Adrenal gland (tissue), 12 donors: ENCODE measurements around the gene ALPP. TPM values are rescaled to one million over a fixed set of nuclear protein-coding genes. Genes with fewer than 3 reads are reported as not detected.
A peak's percentile ranks its signal among the peaks of the same experiment; 100 is the strongest.
"Not testable (repeated sequence)": the region's sequence is repeated elsewhere in the genome, so short reads cannot be mapped to it uniquely, and the experiment has no call there.

Source experiments
- DNase-seq, 7 donors: peaks; one replicate each; pipeline ENCODE4 v3.0.0-alpha.2; 2019 to 2020
- H3K27ac ChIP-seq, 5 donors: fragments of 200-600 bp; sonication (generic) in 4 of 5; 1 replicate in 3 of 5; 2 replicates in 2 of 5; pipeline versions ENCODE4 v1.5.1 to v1.8.0; 2016 to 2020; ENCODE audit warnings: mild to moderate bottlenecking in 1 of 5
- H3K27me3 ChIP-seq: fragments of 200-600 bp; 2 replicates; pipeline ENCODE4 v1.8.0; 2021
- H3K36me3 ChIP-seq, 2 donors: fragments of 200-600 bp; replicated peaks in 1 of 2; 1 replicate in 1 of 2; 2 replicates in 1 of 2; pipeline versions ENCODE4 v1.5.1 to v1.8.0; 2018 to 2022
- H3K4me1 ChIP-seq, 2 donors: fragments of 200-600 bp; replicated peaks in 1 of 2; 1 replicate in 1 of 2; 2 replicates in 1 of 2; pipeline versions ENCODE4 v1.5.1 to v1.8.0; 2018 to 2021
- H3K4me3 ChIP-seq, 4 donors: fragments of 200-600 bp; sonication (generic) in 3 of 4; one replicate each; pipeline ENCODE4 v1.5.1; 2016 to 2018
- H3K9me3 ChIP-seq, 3 donors: fragments of 200-600 bp; sonication (generic) in 1 of 3; replicated peaks in 1 of 3; 1 replicate in 2 of 3; 2 replicates in 1 of 3; pipeline versions ENCODE4 v1.5.1 to v1.8.0; 2016 to 2021
- POLR2A ChIP-seq, 2 donors: fragments of 450-650 bp; IDR thresholded peaks; one replicate each; pipeline ENCODE4 v1.6.1; 2017; ENCODE audit warnings: antibody characterized with exemption in 2 of 2, mild to moderate bottlenecking in 2 of 2, moderate library complexity in 1 of 2
- WGBS, 4 donors: extraction: QIAGEN DNeasy Blood & Tissue Kit in 2 of 4; methylation state at CpG; one replicate each; pipeline versions ENCODE4 v1.1.5 to v1.1.7; 2013 to 2017; 5-methylcytosine and 5-hydroxymethylcytosine counted together
- intact Hi-C, 2 donors: fragments of 100-400 bp; cut with DNase I; formaldehyde crosslinking; loops; one replicate each; pipeline versions ENCODE4 v1.14.1 to v1.15.0; 2022 to 2023
- polyA plus RNA-seq, 3 donors: library from polyadenylated mRNA; stranded (reverse); fragments of 200-250 nt in 2 of 3; fragments of 350-450 nt in 1 of 3; fragmentation: Illumina TruSeq in 1 of 3; extraction: RNeasy Lipid Tissue Mini Kit (QIAGEN cat#74804) in 1 of 3; gene quantifications; one replicate each; pipeline ENCODE4 v1.2.3, GENCODE V29; 2013 to 2014
- total RNA-seq, 9 donors: library from RNA; depleted of rRNA in 4 of 9; stranded (reverse); fragments of >200 nt in 4 of 9; fragments of 120-200 nt in 1 of 9; fragmentation: NEBNext Ultra II Directional in 1 of 9; extraction: Animal tissue kit (Norgen Biotek cat#: 25700) in 1 of 9; gene quantifications; one replicate each; pipeline versions ENCODE4 v1.1.0 to v1.2.4, GENCODE V29; 2013 to 2023
- TF ChIP-seq, protein P1 (sequence below), 6 experiments: fragments of 450-650 bp in 4 of 6; fragments of 200-600 bp in 2 of 6; sonication (generic) in 1 of 6; IDR thresholded peaks; 1 replicate in 5 of 6; 2 replicates in 1 of 6; pipeline versions ENCODE4 v1.5.1 to v1.8.0; 2016 to 2021; ENCODE audit warnings: antibody characterized with exemption in 6 of 6, mild to moderate bottlenecking in 2 of 6, moderate library complexity in 1 of 6
- donor health status: healthy with polysubstance abuse.
- donor health status: Bipolar disorder and iron deficiency.
- donor health status: DM: yes; HTN: yes; CAD: no.
- donor health status: DM: no; HTN: no; CAD: no.
- donor health status: DM: no; HTN: no; CAD: no.
- donor health status: DM: yes; HTN: yes; CAD: no.

ALPP gene
- total and polyA plus RNA-seq, 12 donors = not detected

DNA sequence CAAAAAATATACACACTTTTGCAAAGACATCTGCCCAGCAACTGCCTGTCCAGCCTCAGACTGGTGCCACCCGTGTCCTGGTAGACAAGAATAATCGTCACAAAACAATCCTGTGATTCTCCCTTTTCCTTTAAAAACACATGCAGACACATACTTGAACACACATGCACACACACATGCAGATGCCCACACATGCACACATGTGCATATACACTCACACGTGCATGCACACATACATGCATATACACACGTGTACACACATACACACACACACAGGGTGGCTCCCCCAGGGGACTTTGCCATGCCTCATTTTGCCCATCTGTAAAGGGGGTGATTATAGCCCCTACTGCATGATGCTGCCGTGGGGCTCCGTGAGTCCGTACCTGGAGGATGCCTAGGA lies 24.9 kb upstream of the ALPP start:
- peak in 1 of 7 donors; percentile 9 for DNase-seq
- H3K4me1 ChIP-seq = peaks cover 0 to 9% of the 10 kb centered on the region in 2 donors
- H3K36me3 ChIP-seq = no peaks in the 10 kb centered on the region
- no peaks in the 10 kb centered on the region for H3K9me3 ChIP-seq
- 82 to 87% (median 84%) methylated on average over 6 to 7 of the region's 7 CpGs for WGBS, 4 donors
- H3K4me3 ChIP-seq = no peak overlapping the region
- no peak overlapping the region for H3K27ac ChIP-seq
- peaks cover 58% of the 10 kb centered on the region for H3K27me3 ChIP-seq
- intact Hi-C loops = no loop called here
- TF ChIP-seq, protein P1, sequence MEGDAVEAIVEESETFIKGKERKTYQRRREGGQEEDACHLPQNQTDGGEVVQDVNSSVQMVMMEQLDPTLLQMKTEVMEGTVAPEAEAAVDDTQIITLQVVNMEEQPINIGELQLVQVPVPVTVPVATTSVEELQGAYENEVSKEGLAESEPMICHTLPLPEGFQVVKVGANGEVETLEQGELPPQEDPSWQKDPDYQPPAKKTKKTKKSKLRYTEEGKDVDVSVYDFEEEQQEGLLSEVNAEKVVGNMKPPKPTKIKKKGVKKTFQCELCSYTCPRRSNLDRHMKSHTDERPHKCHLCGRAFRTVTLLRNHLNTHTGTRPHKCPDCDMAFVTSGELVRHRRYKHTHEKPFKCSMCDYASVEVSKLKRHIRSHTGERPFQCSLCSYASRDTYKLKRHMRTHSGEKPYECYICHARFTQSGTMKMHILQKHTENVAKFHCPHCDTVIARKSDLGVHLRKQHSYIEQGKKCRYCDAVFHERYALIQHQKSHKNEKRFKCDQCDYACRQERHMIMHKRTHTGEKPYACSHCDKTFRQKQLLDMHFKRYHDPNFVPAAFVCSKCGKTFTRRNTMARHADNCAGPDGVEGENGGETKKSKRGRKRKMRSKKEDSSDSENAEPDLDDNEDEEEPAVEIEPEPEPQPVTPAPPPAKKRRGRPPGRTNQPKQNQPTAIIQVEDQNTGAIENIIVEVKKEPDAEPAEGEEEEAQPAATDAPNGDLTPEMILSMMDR (IDR thresholded peaks at IDR 0.05) = no peak
- no peak for TF ChIP-seq POLR2A (IDR thresholded peaks at IDR 0.05)

DNA sequence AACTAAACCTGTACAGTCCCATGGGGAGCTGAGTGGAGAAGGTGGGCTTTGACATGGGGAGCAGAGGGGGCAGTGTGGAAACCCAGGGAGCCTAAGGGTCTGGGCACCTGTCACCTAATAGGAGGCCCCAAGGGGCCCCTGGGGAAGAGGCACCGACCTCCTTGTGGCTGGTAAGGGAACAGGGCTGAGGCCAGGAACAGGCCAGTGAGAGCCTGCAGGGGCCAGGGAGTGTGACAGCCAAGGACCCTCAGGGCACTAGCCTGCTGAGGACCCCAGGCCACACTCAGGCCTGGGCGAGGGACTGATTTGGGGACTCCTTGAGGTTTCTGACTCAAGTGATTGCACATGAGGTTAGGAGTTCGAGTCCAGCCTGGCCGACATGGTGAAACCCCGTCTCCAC lies 24.5 kb upstream of the ALPP start:
- no peak overlapping the region for H3K4me3 ChIP-seq
- H3K4me1 ChIP-seq = peaks cover 0 to 9% of the 10 kb centered on the region in 2 donors
- WGBS, 4 donors = 78 to 91% (median 83%) methylated on average over 5 of the region's 5 CpGs
- TF ChIP-seq, protein P1 (IDR thresholded peaks at IDR 0.05) = no peak
- TF ChIP-seq POLR2A (IDR thresholded peaks at IDR 0.05) = no peak
- no peaks in the 10 kb centered on the region for H3K36me3 ChIP-seq
- DNase-seq = peak in 1 of 7 donors; percentile 0
- peaks cover 57% of the 10 kb centered on the region for H3K27me3 ChIP-seq
- no peak overlapping the region for H3K27ac ChIP-seq
- intact Hi-C loops = no loop called here
- H3K9me3 ChIP-seq = no peaks in the 10 kb centered on the region

DNA sequence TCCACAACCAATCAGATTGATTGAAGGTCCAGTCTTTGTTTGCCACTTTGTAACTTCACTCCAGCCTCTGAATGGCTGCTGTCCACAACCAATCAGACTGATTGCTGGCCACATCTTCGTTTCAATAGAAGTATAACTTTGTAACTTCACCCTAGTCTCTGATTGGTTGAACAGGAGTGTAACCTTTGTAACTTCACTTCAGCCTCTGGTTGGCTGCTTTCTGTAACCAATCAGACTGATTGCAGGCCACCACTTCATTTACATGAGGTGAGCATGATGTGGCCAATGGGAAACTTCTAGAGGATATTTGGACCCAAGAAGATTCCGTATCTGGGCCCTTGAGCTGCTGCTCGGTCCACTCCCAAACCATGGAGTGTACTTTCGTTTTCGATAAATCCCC lies 16.9 kb upstream of the ALPP start:
- Histone ChIP-seq H3K4me1 (no peaks in the 10 kb centered on the region), H3K36me3 (no peaks in the 10 kb centered on the region), H3K4me3 (no peak overlapping the region), H3K27me3 (no peaks in the 10 kb centered on the region), H3K9me3 (no peaks in the 10 kb centered on the region), H3K27ac (no peak overlapping the region)
- DNase-seq = no peak
- intact Hi-C loops = no loop called here
- WGBS, 4 donors = 88 to 91% (median 89%) methylated on average over 5 of the region's 5 CpGs
- no peak for TF ChIP-seq POLR2A (IDR thresholded peaks at IDR 0.05)
- TF ChIP-seq, protein P1 (IDR thresholded peaks at IDR 0.05) = no peak

DNA sequence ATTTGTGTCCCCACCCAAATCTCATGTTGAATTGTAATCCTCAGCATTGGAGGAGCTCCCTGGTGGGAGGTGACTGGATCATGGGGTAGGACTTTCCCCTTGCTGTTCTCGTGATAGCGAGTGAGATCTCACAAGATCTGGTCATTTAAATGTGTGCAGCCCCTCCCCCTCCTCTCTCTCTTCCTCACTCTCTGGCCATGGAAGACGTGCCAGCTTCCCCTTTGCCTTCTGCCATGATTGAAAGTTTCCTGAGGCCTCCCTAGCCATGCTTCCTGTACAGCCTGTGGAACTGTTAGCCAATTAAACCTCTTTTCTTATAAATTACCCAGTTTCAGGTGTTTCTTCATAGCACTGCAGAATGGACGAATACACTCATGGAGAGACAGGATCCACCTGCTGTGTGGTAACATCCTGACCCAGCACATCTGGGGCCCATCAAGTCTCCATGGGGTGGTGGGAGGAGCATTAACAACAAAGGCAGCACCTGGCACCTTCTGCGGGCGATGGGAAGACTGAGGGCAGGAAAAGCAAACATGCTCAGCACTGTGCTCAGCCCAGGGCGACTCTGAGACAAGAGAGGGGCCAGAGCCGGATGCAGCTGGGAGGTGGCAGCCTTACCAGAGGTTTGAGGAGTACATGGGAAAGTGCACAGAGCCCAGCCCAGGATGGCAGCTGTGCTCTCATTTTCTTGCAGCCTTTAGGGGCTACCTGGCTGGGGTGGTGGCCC lies 16.2 kb upstream of the ALPP start:
- no peaks in the 10 kb centered on the region for H3K27me3 ChIP-seq
- peak in 1 of 7 donors; percentile 4 for DNase-seq
- H3K4me3 ChIP-seq = no peak overlapping the region
- H3K4me1 ChIP-seq = no peaks in the 10 kb centered on the region
- no peaks in the 10 kb centered on the region for H3K9me3 ChIP-seq
- H3K27ac ChIP-seq = no peak overlapping the region
- H3K36me3 ChIP-seq = no peaks in the 10 kb centered on the region
- TF ChIP-seq, protein P1 (IDR thresholded peaks at IDR 0.05) = no peak
- TF ChIP-seq POLR2A (IDR thresholded peaks at IDR 0.05) = no peak
- 74 to 92% (median 86%) methylated on average over 8 of the region's 8 CpGs for WGBS, 4 donors
- intact Hi-C loops = no loop called here

DNA sequence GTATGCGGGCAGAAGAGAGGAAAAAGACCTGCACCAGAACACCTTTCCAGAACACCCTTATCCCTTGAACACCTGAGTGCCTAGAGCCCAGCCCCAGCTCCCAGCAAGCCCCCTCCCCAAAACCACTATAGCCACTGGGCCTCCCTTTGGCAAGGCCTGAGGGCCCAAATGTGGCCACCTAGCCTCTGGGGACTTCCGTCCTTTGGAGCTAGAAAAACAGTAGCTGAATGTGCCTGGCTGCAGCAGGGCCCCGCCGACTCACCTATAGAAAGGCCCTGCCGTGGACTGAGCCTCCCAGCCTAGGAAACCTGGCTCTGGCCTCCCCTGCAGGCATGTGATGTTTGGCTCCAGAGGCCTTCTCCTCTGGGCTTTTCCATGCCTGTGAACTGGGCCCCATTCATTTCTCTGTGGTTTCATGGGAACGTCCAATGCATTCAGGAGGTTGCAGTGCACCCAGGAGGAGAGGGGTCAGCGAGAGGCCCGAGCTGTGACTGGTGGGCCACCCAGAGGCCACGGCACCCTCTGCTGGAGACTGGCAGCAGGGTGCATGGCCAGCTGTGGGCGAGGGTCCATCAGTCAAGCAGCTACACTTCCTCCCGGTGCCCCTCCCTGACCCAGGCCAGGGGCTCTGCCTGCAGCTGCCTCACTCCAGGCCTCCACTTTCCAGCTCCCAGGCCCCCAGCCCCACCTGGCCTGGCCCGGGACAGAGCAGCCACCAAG lies 15.3 kb upstream of the ALPP start:
- H3K4me3 ChIP-seq = peak overlapping the region in 1 of 4 donors; percentile 26
- H3K36me3 ChIP-seq, H3K27ac ChIP-seq, H3K27me3 ChIP-seq, H3K4me1 ChIP-seq, H3K9me3 ChIP-seq, intact Hi-C loops: not testable (repeated sequence)
- 79 to 94% (median 83%) methylated on average over 2 to 12 of the region's 12 CpGs for WGBS, 4 donors
- peak in 1 of 7 donors; percentile 2 for DNase-seq
